Measurements from ENCODE around the gene SUSD2.
"Not testable (repeated sequence)": the region's sequence is repeated elsewhere in the genome, so short reads cannot be mapped to it uniquely, and the experiment has no call there.

SUSD2 gene

DNA sequence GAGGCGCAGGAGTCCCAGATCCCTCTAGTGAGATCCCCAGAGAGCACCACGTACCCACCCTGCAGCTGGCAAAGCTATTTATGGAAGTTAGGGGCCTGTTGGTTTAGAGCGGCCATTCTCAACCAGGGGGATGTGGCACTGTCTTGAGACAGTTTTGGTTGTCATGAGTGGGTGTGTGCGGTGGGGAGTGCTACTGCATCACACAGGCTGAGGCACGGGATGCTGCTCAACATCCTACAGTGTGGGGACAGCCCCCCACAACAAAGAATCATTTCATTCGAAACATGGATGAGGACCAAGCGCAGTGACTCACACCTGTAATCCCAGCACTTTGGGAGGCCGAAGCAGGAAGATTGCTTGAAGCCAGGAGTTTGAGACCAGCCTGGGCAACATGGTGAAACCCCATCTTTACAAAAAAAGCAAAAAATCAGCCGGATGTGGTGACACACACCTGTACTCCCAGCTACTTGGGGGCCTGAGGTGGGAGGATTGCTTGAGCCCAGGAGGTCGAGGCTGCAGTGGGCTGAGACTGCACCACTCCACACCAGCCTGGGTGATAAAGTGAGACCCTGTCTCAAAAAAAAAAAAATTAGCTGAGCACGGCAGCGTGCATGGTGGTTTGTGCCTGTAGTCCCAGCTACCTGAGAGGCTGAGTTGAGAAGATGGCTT, 35.4 kb downstream of the SUSD2 start:
- no peak for DNase-seq

DNA sequence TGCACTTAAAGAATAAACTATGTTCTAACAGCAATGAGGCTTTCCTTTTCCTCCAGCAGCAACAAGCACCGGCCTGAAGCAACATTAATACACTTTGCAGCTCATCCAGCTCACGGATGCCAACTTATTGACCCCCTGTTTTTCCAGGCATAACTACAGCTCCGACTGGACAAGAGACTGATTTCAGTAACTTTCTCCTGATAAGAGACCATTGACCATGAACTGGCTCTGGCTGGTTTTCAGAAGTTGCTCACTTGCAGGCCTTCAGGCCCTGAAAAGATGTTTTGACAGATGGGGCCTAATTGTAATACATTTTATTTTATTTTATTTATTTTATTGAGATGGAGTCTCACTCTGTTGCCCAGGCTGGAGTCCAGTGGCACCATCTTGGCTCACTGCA, 36.1 kb downstream of the SUSD2 start:
- no peak for DNase-seq

DNA sequence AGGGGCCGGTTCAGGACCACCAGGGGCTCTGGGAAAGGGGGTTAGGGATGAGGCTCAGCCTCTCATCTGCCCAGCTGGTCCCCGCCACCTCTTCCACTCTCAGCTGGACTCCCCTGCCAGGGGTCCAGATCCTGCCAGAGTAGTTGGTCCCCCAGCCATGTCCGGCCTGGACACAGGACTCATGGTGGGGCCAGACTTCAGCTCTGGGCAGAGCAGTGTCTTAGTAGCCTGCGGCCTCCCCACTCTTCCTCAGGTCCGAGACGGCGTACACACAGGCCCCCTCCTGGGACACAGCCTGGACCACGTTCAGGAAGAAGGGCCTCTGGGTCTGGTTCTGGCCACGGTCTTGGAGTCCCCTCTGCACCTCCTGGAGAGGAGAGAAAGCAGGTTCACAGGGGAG, 38.5 kb downstream of the SUSD2 start:
- DNase-seq, result no peak

DNA sequence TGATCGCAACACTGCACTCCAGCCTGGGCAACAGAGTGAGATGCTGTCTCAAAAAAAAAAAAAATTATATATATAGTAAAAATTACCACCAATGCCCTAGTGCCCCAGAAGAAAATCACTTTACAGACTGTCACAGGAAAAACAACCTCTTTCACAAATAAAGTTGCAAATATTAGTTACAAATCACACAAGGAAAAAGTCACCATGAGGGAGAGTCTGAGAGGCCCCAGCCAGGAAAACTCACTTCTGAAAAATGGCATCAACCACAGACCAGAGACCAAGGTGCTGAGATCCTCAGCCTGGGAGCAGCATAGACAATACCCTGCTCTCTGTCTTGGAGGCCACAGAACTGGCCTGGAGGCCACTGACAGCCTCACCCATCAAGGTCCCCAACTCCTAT, 43.2 kb downstream of the SUSD2 start:
- no peak for DNase-seq

DNA sequence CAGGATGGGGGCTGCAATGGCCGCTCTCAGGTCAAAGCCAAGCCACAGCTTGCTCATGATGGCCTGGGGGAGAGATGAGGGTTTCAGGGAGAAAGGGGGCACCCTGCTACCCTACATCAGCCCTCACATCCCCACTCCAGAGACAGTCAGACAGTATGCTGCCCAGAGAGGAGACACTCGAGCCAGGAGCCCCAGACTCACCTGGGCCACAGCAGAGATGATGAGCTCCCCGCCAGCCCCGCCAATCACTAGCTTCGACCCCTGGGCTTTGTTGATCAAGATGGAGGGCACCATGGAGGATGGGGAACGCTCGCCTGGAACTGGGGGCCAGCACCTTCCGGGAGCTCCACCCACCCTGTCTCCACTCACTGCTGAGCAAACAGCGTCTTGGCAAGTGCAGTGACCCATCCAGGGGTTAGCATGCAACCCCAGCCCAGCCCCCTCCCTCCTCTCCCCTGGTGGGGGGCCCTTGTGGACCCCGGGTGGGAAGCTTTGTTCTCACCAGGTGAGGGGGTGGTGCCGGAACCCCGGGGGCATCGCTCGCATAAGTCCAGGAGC, 43.8 kb downstream of the SUSD2 start:
- DNase-seq, result no peak

DNA sequence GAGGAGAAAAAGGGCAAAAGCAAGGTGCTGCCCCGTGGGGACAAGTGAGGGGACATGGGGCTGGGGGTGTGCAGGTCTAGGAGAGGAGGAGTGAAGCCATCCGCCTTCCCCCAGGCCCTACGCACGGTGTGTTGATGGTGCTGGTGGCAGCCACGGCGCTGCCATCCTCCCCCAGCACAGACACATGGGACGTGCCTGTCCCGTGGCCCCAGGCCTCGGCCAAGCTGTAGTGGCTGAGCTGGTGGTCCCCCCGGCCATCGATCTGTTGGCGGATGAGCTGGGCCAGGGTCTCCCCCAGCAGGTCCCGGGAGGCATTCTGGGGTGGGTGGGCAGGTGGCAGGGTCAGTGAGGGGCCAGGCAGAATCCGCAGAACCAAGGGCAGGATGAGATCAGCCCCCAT, 44.7 kb downstream of the SUSD2 start:
- no peak for DNase-seq

DNA sequence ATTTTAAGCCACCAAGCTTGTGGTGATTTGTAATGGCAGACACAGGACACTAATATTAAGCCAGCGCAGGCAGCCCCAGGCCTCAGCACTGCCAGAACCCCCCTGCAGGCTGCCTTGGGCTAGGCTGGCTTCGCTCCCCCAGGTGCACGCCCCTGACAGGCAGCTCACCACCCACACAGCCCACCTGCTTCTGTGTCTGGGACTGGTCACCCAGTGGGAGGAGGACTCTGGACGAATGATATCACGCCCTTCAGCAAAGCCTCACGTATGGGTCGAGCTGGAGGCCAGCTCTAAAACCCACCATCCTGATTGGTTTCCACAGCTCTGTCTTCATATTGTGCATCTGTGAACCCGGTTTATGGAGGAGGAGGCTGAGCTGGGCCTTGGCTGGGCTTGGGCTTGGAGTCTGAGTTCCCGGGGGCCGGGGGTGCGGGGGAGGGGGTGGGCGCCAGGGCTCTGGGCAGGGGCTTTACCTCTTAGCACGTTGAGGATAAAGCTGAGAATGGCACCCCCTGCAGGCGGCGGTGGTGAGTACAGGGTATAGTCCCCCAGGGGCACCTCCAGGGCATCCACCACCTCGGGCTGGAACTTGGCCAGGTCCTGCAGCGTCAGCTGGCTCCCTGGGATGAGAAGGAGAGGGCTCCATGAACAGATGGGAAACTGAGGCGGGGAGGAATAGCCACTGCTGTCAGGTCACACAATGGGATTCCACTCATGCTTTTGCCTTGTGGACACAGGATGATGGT, 49.8 kb downstream of the SUSD2 start:
- peak; percentile 64 for DNase-seq

DNA sequence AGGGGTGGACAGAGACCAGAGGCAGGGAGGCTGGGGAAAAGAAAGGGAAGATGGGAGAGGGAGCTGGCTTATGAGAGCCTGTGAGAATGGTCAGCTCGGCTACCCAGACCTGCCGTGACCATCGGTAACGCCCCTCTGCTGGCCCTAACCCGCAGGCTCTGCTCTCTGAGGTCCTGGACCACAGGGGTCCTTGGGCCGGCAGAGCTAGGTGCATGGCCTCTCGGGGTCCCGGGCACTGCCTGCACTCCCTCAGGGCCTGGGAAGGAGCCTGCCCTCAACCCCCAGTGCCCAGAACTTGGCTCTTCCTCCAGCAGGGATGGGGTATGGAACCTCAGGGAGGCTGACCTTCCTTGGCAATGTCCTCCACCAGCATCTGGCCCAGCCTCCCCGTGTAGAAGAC, 50.4 kb downstream of the SUSD2 start:
- DNase-seq, result no peak

DNA sequence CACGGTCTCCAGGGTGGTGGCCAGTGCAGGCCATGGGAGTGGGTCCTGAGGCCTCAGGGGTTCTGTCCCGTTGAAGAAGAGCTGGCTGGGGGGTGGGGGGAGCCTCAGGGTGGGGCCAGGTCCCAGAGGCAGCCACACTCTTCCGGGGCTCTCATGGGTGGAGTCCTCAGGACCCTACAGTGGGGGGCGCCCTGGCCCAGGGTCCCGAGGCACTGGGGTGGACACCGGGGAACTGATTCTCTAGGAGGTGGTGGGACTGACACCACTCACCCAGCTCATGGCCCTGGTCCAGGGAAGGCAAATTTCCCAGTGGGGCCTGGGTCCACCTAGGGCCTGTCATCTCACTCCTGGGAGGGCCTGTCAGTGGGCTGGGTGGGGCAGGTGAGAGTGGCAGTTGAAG, 50.8 kb downstream of the SUSD2 start:
- no peak for DNase-seq

DNA sequence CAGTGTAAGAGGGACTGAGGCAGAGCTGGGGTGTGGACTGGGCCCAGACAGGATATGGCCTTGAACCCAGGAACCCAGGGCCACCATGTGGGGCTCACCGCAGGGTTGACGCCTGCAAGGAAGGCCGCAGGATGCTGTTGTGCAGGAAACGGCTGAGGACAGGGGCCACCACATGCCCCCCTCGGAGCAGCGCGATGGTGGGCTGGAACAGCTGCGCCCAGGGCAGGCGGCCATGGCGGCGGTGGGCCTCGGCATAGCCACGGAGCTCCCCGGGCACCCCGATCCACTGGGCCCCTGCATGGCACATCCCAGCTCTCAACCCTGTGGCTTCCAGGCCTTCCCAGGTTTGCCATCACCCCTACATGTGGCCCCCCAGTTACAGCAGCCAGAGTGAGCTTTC, 51.4 kb downstream of the SUSD2 start:
- no peak for DNase-seq

DNA sequence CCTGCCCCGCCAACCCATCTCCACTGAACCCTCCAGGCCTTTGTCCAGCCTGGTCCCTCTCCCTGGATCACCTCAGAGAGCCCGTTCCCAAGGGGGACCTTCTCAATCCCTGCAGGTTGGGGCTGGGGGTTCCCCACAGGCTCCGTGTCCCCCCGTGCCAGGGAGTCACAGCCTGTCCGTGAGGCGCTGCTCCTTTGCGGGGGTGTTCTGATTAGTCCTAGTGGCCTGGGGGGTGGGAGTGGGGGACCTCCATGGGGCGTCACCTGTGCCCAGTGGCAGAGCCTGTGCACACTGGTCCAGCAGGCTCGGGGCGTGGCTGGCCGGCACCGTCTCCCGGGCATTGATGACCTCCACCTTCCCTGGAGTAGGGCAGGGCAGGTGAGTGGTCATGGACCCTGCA, 51.9 kb downstream of the SUSD2 start:
- no peak for DNase-seq

DNA sequence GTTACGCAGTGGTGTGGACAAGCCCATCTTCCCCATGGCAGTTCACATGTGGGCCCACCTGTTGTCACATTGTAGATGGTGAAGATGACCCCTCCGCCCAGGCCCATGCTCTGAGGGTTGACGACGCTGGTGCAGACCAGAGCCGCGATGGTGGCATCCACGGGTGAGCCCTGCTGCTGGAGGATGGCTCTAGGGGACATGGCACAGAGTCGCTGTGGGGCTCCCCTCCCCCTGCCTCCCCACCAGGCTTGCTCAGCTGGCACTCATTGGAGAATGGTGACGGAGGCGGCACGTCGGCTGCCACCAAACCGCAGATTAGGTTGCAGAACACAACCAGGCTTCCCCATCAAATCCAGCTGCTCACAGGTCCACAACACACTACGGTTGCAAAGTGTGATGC, 52.5 kb downstream of the SUSD2 start:
- DNase-seq, result no peak

DNA sequence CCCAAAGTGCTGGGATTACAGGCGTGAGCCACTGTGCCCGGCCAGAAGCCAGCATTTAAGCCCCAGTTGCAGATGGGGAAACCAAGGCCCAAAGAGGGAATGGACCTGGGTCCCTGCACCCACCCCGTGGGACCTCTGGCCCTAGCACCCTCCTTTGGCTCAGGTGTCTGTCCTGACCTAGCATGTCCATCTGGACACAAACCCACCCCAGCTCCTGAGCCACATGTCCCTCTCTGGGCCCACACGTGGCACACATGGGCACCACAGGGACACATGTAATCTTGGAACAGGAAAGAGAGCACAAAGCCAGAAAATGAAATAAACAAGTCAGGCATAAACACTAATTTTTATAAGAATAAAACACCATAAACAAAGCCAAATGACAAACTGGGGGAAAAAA, 54.0 kb downstream of the SUSD2 start:
- DNase-seq, result no peak

DNA sequence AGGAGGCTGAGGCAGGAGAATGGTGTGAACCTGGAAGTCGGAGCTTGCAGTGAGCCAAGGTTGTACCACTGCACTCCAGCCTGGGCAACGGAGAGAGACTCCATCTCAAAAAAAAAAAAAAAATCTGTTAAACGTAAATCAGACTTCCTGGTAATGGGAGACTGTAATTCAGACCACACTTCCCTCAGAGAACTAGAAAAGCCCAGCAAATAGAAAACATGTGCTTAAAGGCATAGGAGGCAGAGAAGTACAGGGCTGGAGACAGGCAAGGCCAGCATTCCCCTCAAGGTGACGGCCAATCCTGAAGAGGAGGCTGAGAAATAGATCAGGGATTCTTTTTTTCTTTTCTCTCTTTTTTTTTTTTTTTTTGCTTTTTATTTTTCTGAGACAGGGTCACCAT, 55.4 kb downstream of the SUSD2 start:
- no peak for DNase-seq

DNA sequence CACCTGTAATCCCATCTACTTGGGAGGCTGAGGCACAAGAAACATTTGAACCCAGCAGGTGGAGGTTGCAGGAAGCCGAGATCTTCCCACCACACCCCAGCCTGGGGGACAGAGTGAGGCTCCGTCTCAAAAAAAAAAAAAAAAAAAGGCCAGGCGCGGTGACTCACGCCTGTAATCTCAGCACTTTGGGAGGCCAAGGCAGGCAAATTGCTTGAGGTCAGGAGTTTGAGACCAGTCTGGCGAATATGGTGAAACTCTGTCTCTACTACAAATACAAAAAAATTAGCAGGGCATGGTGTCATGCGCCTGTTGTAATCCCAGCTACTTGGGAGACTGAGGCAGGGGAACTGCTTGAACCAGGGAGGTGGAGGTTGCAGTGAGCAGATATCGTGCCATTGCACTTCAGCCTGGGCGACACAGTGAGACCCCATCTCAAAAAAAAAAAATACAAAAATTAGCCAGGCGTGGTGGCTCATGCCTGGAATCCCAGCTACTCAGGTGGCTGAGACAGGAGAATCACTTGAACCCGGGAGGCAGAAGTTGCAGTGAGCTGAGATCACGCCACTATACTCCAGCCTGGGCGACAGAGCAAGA, 56.9 kb downstream of the SUSD2 start:
- DNase-seq, result not testable (repeated sequence)

Measured in CD4-positive, alpha-beta T cell treated with Interleukin-17A for 1 hour (primary cell).